ENCODE measurements around the gene ADGRL4. TPM values are rescaled to one million over a fixed set of nuclear protein-coding genes. Genes with fewer than 3 reads are reported as not detected.

Gene ADGRL4
- polyA plus RNA-seq, 2 of the 4 experiments (the other 2 are of a cell fraction), result not detected

DNA sequence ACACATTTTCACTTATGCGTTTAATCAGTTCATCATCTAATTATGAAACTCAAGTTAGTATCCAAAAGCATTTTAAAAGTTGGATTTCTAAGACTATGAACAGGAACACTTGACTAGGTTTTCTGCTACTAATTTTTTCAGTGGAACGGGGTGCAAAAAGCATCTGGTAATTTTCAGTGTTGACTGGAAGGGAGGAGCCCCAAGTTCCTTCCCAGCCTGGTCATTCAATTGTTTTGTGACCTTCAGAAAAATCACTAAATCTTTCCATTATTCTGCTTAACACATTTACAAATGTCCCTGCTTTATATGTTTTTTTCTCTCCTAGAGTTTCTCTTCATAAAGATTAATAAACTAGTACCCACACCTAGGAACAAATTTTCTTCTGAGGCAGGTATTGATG, 6.0 kb upstream of the ADGRL4 start (continued):
- no peak for TF ChIP-seq ZSCAN20 (CRISPR knock-in tag; IDR thresholded peaks at IDR 0.05)

DNA sequence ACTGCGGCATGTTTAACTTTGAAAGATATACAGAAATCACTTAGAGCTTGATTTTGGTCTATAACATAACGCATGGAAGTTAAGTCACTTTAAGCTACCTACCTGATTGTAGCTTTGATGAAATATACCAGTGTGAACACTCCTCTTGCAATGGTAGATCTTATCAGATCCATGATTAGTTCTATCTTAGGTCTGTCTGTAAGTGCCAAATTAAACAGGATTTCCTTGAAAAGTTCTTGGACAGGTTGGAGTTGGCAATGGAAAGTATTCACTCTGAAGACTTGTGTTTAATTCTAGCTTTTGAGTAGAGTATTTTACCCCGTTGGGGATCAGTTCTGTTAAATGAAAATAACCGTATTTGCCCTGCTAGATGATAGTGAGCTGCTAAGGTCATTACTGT, 4.1 kb upstream of the ADGRL4 start:
- 73% methylated on average over 4 of the region's 4 CpGs for WGBS (ENCODE audit: missing lambda C conversion rate)
- H3K4me1 ChIP-seq, result no peaks in the 10 kb centered on the region
- DNase-seq (ENCODE audit: low read depth in 1 of 2, low spot score in 1 of 2) (no peak), FAIRE-seq (no peak), ATAC-seq (no peak)
- ChIA-PET CTCF (no interaction called here), POLR2A (interaction anchor here (0.7 kb wide), 1 partner anchor 13 kb away, joined by 3 read pairs; no protein-coding TSS in a partner anchor)
- H3K27ac ChIP-seq, result no peak overlapping the region
- H3K4me2 ChIP-seq, result no peak overlapping the region
- TF ChIP-seq, protein P1, sequence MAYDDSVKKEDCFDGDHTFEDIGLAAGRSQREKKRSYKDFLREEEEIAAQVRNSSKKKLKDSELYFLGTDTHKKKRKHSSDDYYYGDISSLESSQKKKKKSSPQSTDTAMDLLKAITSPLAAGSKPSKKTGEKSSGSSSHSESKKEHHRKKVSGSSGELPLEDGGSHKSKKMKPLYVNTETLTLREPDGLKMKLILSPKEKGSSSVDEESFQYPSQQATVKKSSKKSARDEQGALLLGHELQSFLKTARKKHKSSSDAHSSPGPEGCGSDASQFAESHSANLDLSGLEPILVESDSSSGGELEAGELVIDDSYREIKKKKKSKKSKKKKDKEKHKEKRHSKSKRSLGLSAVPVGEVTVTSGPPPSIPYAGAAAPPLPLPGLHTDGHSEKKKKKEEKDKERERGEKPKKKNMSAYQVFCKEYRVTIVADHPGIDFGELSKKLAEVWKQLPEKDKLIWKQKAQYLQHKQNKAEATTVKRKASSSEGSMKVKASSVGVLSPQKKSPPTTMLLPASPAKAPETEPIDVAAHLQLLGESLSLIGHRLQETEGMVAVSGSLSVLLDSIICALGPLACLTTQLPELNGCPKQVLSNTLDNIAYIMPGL (CRISPR knock-in tag; IDR thresholded peaks at IDR 0.05; ENCODE audit: borderline replicate concordance), result no peak
- TF ChIP-seq GATA3 (IDR thresholded peaks at IDR 0.05; ENCODE audit: borderline replicate concordance), result no peak
- H3K4me3 ChIP-seq, result no peak overlapping the region
- H3K9me3 ChIP-seq, result no peaks in the 10 kb centered on the region

DNA sequence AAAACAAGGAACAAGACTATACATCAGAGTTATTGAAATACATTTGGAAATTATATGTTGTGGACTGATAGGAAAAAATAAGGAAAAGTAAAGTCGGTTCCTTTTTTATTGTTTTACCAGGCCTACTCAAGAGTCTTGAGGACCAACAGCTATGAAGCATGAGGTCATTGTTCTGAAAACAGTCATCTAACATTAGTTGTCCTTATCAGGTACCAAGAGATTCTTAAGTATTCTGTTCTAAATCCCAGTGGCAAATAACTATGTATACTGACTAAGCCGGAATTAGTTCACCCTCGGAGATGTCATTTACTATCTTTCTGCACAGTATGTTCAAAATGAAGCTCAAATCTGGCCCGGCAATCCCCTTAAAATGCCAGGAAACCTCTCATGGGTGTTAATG, 585 bp downstream of the ADGRL4 start:
- ChIA-PET CTCF (no interaction called here), POLR2A (no interaction called here)
- ATAC-seq (no peak), FAIRE-seq (no peak), DNase-seq (ENCODE audit: low read depth in 1 of 2, low spot score in 1 of 2) (no peak)
- H3K9me3 ChIP-seq, result no peaks in the 10 kb centered on the region
- H3K4me3 ChIP-seq, result no peak overlapping the region
- H3K4me1 ChIP-seq, result no peaks in the 10 kb centered on the region
- TF ChIP-seq NR3C1 (IDR thresholded peaks at IDR 0.05) (no peak), BHLHE40 (IDR thresholded peaks at IDR 0.05; ENCODE audit: low read depth, low read length) (no peak), RARB (CRISPR knock-in tag; IDR thresholded peaks at IDR 0.05) (no peak), HDAC2 (IDR thresholded peaks at IDR 0.05) (no peak), FOXS1 (CRISPR knock-in tag; IDR thresholded peaks at IDR 0.05) (no peak), ZNF302 (CRISPR knock-in tag; IDR thresholded peaks at IDR 0.05) (no peak), GATA3 (IDR thresholded peaks at IDR 0.05; ENCODE audit: borderline replicate concordance) (no peak), HOXA7 (CRISPR knock-in tag; IDR thresholded peaks at IDR 0.05) (no peak), KDM5A (IDR thresholded peaks at IDR 0.05) (no peak)
- TF ChIP-seq, protein P2, sequence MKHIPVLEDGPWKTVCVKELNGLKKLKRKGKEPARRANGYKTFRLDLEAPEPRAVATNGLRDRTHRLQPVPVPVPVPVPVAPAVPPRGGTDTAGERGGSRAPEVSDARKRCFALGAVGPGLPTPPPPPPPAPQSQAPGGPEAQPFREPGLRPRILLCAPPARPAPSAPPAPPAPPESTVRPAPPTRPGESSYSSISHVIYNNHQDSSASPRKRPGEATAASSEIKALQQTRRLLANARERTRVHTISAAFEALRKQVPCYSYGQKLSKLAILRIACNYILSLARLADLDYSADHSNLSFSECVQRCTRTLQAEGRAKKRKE (CRISPR knock-in tag; IDR thresholded peaks at IDR 0.05; ENCODE audit: low read depth), result no peak
- WGBS (ENCODE audit: missing lambda C conversion rate), result 68% methylated on average over 4 of the region's 4 CpGs
- no peak overlapping the region for H3K4me2 ChIP-seq
- H3K27ac ChIP-seq, result no peak overlapping the region

DNA sequence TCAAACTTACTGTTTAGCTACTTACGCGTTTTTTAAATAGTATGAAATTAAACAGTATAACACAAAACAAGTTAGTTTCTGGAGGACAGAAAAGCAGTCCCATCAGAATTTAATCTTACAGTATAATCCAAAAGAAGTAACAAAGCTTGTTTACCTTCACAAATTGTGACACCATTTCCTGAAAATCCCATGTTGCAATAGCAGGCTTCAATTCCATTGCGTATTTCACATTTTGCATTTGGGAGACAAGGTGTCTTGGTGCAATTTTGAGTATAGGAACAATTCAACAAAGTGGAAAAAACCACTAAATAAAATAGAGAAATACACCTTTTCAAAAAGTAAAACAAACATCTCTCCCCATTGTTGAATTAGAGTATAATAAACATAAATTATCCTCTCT, 1.6 kb downstream of the ADGRL4 start:
- TF ChIP-seq ZNF302 (CRISPR knock-in tag; IDR thresholded peaks at IDR 0.05) (no peak), NPAS2 (CRISPR knock-in tag; IDR thresholded peaks at IDR 0.05; ENCODE audit: borderline replicate concordance) (no peak)
- 92% methylated on average over 3 of the region's 3 CpGs for WGBS (ENCODE audit: missing lambda C conversion rate)
- Histone ChIP-seq H3K4me3 (no peak overlapping the region), H3K4me1 (no peaks in the 10 kb centered on the region), H3K9me3 (no peaks in the 10 kb centered on the region), H3K4me2 (no peak overlapping the region), H3K27ac (no peak overlapping the region)
- FAIRE-seq (no peak), DNase-seq (ENCODE audit: low read depth in 1 of 2, low spot score in 1 of 2) (no peak), ATAC-seq (no peak)
- ChIA-PET POLR2A (interaction anchor here (0.5 kb wide), 1 partner anchor 155 kb away, joined by 3 read pairs; no protein-coding TSS in a partner anchor), CTCF (no interaction called here)

DNA sequence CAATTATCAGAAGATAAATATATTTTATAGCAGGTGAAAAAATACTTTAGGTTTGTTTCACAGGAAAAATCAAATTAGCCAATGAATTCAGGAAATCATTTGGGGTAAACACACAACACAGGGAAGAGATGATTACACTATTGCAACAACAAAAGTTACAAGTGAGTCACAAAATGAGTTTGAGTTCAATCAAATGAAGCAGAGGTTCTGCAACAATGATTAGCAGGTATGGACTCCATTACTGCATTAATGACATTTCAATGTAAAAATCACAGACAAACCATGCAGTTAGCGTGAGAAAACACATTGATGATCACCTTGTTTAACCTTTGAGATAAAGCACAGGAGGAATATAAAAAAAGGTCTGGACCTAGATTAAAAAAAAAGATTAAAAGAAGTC, 9.7 kb downstream of the ADGRL4 start:
- no peak for ATAC-seq
- Histone ChIP-seq H3K9me3 (no peaks in the 10 kb centered on the region), H3K4me1 (no peaks in the 10 kb centered on the region), H3K27ac (no peak overlapping the region), H3K4me3 (no peak overlapping the region), H3K4me2 (no peak overlapping the region)
- FAIRE-seq, result no peak
- WGBS (ENCODE audit: missing lambda C conversion rate), result 65% methylated on average over 1 of the region's 1 CpG
- POLR2A ChIA-PET, result no interaction called here
- no peak for DNase-seq (ENCODE audit: low read depth in 1 of 2, low spot score in 1 of 2)
- CTCF ChIA-PET, result no interaction called here
- TF ChIP-seq RNF2 (IDR thresholded peaks at IDR 0.05; ENCODE audit: borderline replicate concordance, low read depth) (no peak), POLR2AphosphoS2 (conservative IDR thresholded peaks at IDR 0.05; ENCODE audit: low read length) (no peak), RARB (CRISPR knock-in tag; IDR thresholded peaks at IDR 0.05) (no peak), MYC (IDR thresholded peaks at IDR 0.05; ENCODE audit: borderline replicate concordance, low read length) (no peak), CHD4 (IDR thresholded peaks at IDR 0.05; ENCODE audit: borderline replicate concordance) (no peak)
- TF ChIP-seq, protein P2 (CRISPR knock-in tag; IDR thresholded peaks at IDR 0.05; ENCODE audit: low read depth), result no peak
- TF ChIP-seq, protein P3, sequence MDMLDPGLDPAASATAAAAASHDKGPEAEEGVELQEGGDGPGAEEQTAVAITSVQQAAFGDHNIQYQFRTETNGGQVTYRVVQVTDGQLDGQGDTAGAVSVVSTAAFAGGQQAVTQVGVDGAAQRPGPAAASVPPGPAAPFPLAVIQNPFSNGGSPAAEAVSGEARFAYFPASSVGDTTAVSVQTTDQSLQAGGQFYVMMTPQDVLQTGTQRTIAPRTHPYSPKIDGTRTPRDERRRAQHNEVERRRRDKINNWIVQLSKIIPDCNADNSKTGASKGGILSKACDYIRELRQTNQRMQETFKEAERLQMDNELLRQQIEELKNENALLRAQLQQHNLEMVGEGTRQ (IDR thresholded peaks at IDR 0.05), result no peak
- TF ChIP-seq, protein P4, sequence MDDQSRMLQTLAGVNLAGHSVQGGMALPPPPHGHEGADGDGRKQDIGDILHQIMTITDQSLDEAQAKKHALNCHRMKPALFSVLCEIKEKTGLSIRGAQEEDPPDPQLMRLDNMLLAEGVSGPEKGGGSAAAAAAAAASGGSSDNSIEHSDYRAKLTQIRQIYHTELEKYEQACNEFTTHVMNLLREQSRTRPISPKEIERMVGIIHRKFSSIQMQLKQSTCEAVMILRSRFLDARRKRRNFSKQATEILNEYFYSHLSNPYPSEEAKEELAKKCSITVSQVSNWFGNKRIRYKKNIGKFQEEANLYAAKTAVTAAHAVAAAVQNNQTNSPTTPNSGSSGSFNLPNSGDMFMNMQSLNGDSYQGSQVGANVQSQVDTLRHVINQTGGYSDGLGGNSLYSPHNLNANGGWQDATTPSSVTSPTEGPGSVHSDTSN (IDR thresholded peaks at IDR 0.05), result no peak
- TF ChIP-seq, protein P5, sequence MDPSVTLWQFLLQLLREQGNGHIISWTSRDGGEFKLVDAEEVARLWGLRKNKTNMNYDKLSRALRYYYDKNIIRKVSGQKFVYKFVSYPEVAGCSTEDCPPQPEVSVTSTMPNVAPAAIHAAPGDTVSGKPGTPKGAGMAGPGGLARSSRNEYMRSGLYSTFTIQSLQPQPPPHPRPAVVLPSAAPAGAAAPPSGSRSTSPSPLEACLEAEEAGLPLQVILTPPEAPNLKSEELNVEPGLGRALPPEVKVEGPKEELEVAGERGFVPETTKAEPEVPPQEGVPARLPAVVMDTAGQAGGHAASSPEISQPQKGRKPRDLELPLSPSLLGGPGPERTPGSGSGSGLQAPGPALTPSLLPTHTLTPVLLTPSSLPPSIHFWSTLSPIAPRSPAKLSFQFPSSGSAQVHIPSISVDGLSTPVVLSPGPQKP (IDR thresholded peaks at IDR 0.05; ENCODE audit: low read depth, low read length), result no peak
- TF ChIP-seq, protein P6, sequence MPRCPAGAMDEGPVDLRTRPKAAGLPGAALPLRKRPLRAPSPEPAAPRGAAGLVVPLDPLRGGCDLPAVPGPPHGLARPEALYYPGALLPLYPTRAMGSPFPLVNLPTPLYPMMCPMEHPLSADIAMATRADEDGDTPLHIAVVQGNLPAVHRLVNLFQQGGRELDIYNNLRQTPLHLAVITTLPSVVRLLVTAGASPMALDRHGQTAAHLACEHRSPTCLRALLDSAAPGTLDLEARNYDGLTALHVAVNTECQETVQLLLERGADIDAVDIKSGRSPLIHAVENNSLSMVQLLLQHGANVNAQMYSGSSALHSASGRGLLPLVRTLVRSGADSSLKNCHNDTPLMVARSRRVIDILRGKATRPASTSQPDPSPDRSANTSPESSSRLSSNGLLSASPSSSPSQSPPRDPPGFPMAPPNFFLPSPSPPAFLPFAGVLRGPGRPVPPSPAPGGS (IDR thresholded peaks at IDR 0.05), result no peak

Data from A549 (cell line).